Fibroblast of lung (primary cell): ENCODE results near the gene MT1A. TPM values are rescaled to one million over a fixed set of nuclear protein-coding genes. Genes with fewer than 3 reads are reported as not detected.

Experiments
- DNase-seq, 2 donors: peaks; one replicate each; pipeline versions ENCODE4 v3.0.0 to v3.0.0-alpha.2; 2010; ENCODE audit warnings: low read depth in 2 of 2
- H2AFZ ChIP-seq: 2 replicates; pipeline ENCODE4 v1.5.1; 2012; ENCODE audit warnings: low read length, control low read depth, inconsistent platforms
- H3K27ac ChIP-seq: 2 replicates; pipeline ENCODE4 v1.5.1; 2011; ENCODE audit warnings: low read length, control low read depth; ENCODE audit not compliant: insufficient read depth
- H3K27me3 ChIP-seq: 2 replicates; pipeline ENCODE4 v1.5.1; 2011; ENCODE audit warnings: mild to moderate bottlenecking, low read length; ENCODE audit not compliant: control insufficient read depth, insufficient read depth
- H3K36me3 ChIP-seq: 2 replicates; pipeline ENCODE4 v1.5.1; 2011; ENCODE audit warnings: low read length; ENCODE audit not compliant: control insufficient read depth, insufficient read depth
- H3K4me1 ChIP-seq: 2 replicates; pipeline ENCODE4 v1.5.1; 2011; ENCODE audit warnings: low read length; ENCODE audit not compliant: control insufficient read depth, insufficient read depth; ENCODE audit errors: extremely low read depth
- H3K4me2 ChIP-seq: 2 replicates; pipeline ENCODE4 v1.5.1; 2011; ENCODE audit warnings: low read length, control low read depth; ENCODE audit not compliant: insufficient read depth; ENCODE audit errors: extremely low read depth
- H3K4me3 ChIP-seq, 4 experiments: fragments of 200-600 bp in 1 of 4; sonication (generic) in 1 of 4; replicated peaks in 1 of 4; 2 replicates each; pipeline ENCODE4 v1.5.1; 2011 to 2016; ENCODE audit warnings: low read length in 4 of 4, low read depth in 3 of 4, mild to moderate bottlenecking in 3 of 4, control low read depth in 2 of 4, inconsistent platforms in 1 of 4, mixed read lengths in 1 of 4; ENCODE audit not compliant: insufficient read depth in 1 of 4; ENCODE audit errors: control extremely low read depth in 1 of 4
- H3K79me2 ChIP-seq: 2 replicates; pipeline ENCODE4 v1.5.1; 2012; ENCODE audit warnings: mild to moderate bottlenecking, low read length, inconsistent platforms; ENCODE audit not compliant: control insufficient read depth, insufficient read depth
- H3K9ac ChIP-seq: 2 replicates; pipeline ENCODE4 v1.5.1; 2011; ENCODE audit warnings: mild to moderate bottlenecking, low read length, control low read depth; ENCODE audit not compliant: insufficient read depth
- H3K9me3 ChIP-seq: 2 replicates; pipeline ENCODE4 v1.5.1; 2012; ENCODE audit warnings: low read depth, low read length; ENCODE audit not compliant: control insufficient read depth, insufficient read depth
- H4K20me1 ChIP-seq: 2 replicates; pipeline ENCODE4 v1.5.1; 2011; ENCODE audit warnings: low read length; ENCODE audit not compliant: control insufficient read depth, insufficient read depth; ENCODE audit errors: extremely low read depth
- CTCF ChIP-seq, 2 donors: IDR thresholded peaks in 1 of 2; conservative IDR thresholded peaks in 1 of 2; 1 replicate in 1 of 2; 2 replicates in 1 of 2; pipeline ENCODE4 v1.5.1; 2011 to 2012; ENCODE audit warnings: low read length in 2 of 2, control low read depth in 1 of 2, inconsistent platforms in 1 of 2, low read depth in 1 of 2, mild to moderate bottlenecking in 1 of 2
- EZH2 ChIP-seq: IDR thresholded peaks from 2 replicates; pipeline ENCODE4 v1.5.1; 2012; ENCODE audit warnings: low read length, control low read depth, mild to moderate bottlenecking; ENCODE audit errors: missing control alignments
- polyA plus RNA-seq, 2 donors: library from polyadenylated mRNA; depleted of rRNA in 1 of 2; stranded (reverse) in 1 of 2; unstranded in 1 of 2; fragments of >200 nt; gene quantifications; 2 replicates each; pipeline ENCODE4 v1.2.1, GENCODE V29; 2011 to 2012; ENCODE audit warnings: missing spikeins in 1 of 2
- total RNA-seq: library from RNA; depleted of rRNA; stranded (reverse); fragments of >200 nt; gene quantifications from 2 replicates; pipeline ENCODE4 v1.2.1, GENCODE V29; 2014

MT1A gene
- total and polyA plus RNA-seq, 2 donors (not counting 1 experiment from before 2014, with no cell fraction given): 2.9 to 5.3 TPM

GRCh38 chr16:56675685-56676210, 37.3 kb downstream of the MT1A start:
- no peak for DNase-seq
- H3K79me2 ChIP-seq: no peaks in the 10 kb centered on the region
- H3K27me3 ChIP-seq: no peaks in the 10 kb centered on the region
- H3K4me1 ChIP-seq: peaks cover 5% of the 10 kb centered on the region
- peak overlapping the region in 1 of 4 experiments; percentile 17 for H3K4me3 ChIP-seq
- no peak for TF ChIP-seq CTCF (conservative IDR thresholded peaks at IDR 0.05 in 1 of 2, IDR thresholded peaks at IDR 0.05 in 1 of 2; ENCODE audit: low read depth in 1 of 2, low read length in 2 of 2)
- no peak for TF ChIP-seq EZH2
- H2AFZ ChIP-seq: no peak overlapping the region
- no peak overlapping the region for H3K9ac ChIP-seq
- no peaks in the 10 kb centered on the region for H4K20me1 ChIP-seq
- no peaks in the 10 kb centered on the region for H3K36me3 ChIP-seq
- H3K9me3 ChIP-seq: no peaks in the 10 kb centered on the region
- H3K4me2 ChIP-seq: no peak overlapping the region
- no peak overlapping the region for H3K27ac ChIP-seq

GRCh38 chr16:56677474-56677873, 39.0 kb downstream of the MT1A start:
- Histone ChIP-seq H3K27me3 (no peaks in the 10 kb centered on the region), H2AFZ (no peak overlapping the region), H3K36me3 (no peaks in the 10 kb centered on the region), H3K9ac (no peak overlapping the region), H3K4me1 (peaks cover 6% of the 10 kb centered on the region), H4K20me1 (no peaks in the 10 kb centered on the region), H3K4me3 (no peak overlapping the region), H3K4me2 (no peak overlapping the region), H3K79me2 (no peaks in the 10 kb centered on the region), H3K27ac (no peak overlapping the region), H3K9me3 (no peaks in the 10 kb centered on the region)
- DNase-seq: no peak
- no peak for TF ChIP-seq CTCF (conservative IDR thresholded peaks at IDR 0.05 in 1 of 2, IDR thresholded peaks at IDR 0.05 in 1 of 2; ENCODE audit: low read depth in 1 of 2, low read length in 2 of 2)
- TF ChIP-seq EZH2: no peak

GRCh38 chr16:56679078-56679730, 40.7 kb downstream of the MT1A start:
- Histone ChIP-seq H3K4me3 (no peak overlapping the region), H2AFZ (no peak overlapping the region), H3K9ac (no peak overlapping the region), H3K27me3 (no peaks in the 10 kb centered on the region), H4K20me1 (no peaks in the 10 kb centered on the region), H3K79me2 (no peaks in the 10 kb centered on the region), H3K27ac (no peak overlapping the region), H3K9me3 (no peaks in the 10 kb centered on the region), H3K4me2 (no peak overlapping the region), H3K4me1 (peaks cover 4% of the 10 kb centered on the region), H3K36me3 (no peaks in the 10 kb centered on the region)
- no peak for DNase-seq
- TF ChIP-seq CTCF (conservative IDR thresholded peaks at IDR 0.05 in 1 of 2, IDR thresholded peaks at IDR 0.05 in 1 of 2; ENCODE audit: low read depth in 1 of 2, low read length in 2 of 2) (no peak), EZH2 (no peak)
